Left lung (tissue), 10 donors: ENCODE data around the gene COL20A1. TPM values are rescaled to one million over a fixed set of nuclear protein-coding genes. Genes with fewer than 3 reads are reported as not detected.

Experiments
- ATAC-seq: fragments of 200-7000 bp; cut with Tn5 transposase; one replicate; pipeline ENCODE4 v1.9.1; 2020; ENCODE audit warnings: moderate library complexity
- DNase-seq, 4 donors: peaks; one replicate each; pipeline ENCODE4 v3.0.0-alpha.2; 2013 to 2020
- H3K27ac ChIP-seq, 2 donors: fragments of 200-600 bp; sonication (generic) in 1 of 2; one replicate each; pipeline versions ENCODE4 v1.5.0 to v1.8.0; 2020 to 2021
- H3K27me3 ChIP-seq, 2 donors: fragments of 200-600 bp; sonication (generic) in 1 of 2; one replicate each; pipeline versions ENCODE4 v1.5.0 to v1.8.0; 2020 to 2021
- H3K36me3 ChIP-seq, 2 donors: fragments of 200-600 bp; sonication (generic) in 1 of 2; one replicate each; pipeline versions ENCODE4 v1.5.0 to v1.8.0; 2020 to 2021
- H3K4me1 ChIP-seq, 2 donors: fragments of 200-600 bp; one replicate each; pipeline ENCODE4 v1.8.0; 2021
- H3K4me3 ChIP-seq, 2 donors: fragments of 200-600 bp; sonication (generic) in 1 of 2; one replicate each; pipeline versions ENCODE4 v1.5.0 to v1.8.0; 2020 to 2021; ENCODE audit warnings: mild to moderate bottlenecking in 1 of 2
- H3K9me3 ChIP-seq, 2 donors: fragments of 200-600 bp; sonication (generic) in 1 of 2; one replicate each; pipeline versions ENCODE4 v1.5.0 to v1.8.0; 2020 to 2021
- CTCF ChIP-seq, 2 donors: fragments of 200-600 bp; sonication (generic) in 1 of 2; IDR thresholded peaks; one replicate each; pipeline versions ENCODE4 v1.5.0 to v1.8.0; 2021; ENCODE audit warnings: antibody characterized with exemption in 2 of 2
- intact Hi-C, 2 donors: fragments of 100-400 bp; cut with DNase I; formaldehyde crosslinking; loops; one replicate each; pipeline versions ENCODE4 v1.11.2 to v1.14.2; 2022
- polyA plus RNA-seq, 6 donors: library from polyadenylated mRNA; unstranded; fragments of 120-200 nt; gene quantifications; one replicate each; pipeline ENCODE4 v1.2.1, GENCODE V29; 2013; ENCODE audit not compliant: insufficient read length in 6 of 6
- total RNA-seq, 2 donors: library from RNA; stranded (reverse); fragmentation: NEBNext Ultra II Directional; extraction: Animal tissue kit (Norgen Biotek cat#: 25700); gene quantifications; one replicate each; pipeline ENCODE4 v1.2.1, GENCODE V29; 2021
- donor health status: DM: no; HTN: yes; CAD: no.
- donor health status: DM: no; HTN: no; CAD: no.

Gene COL20A1
- total and polyA plus RNA-seq, 8 donors: 0.08 to 0.31 (median 0.24) TPM; not detected in 2

GRCh38 chr20:63284981-63285524 lies 7.9 kb upstream of the COL20A1 start:
- DNase-seq (peak in 1 of 4 donors; percentile 73), ATAC-seq (no peak)
- H3K27me3 ChIP-seq: no peaks in the 10 kb centered on the region
- H3K27ac ChIP-seq: no peak overlapping the region
- H3K36me3 ChIP-seq: peaks cover 0 to 100% of the 10 kb centered on the region in 2 donors
- no peak overlapping the region for H3K4me3 ChIP-seq
- no peaks in the 10 kb centered on the region for H3K9me3 ChIP-seq
- no peaks in the 10 kb centered on the region for H3K4me1 ChIP-seq
- TF ChIP-seq CTCF (IDR thresholded peaks at IDR 0.05): no peak
- intact Hi-C loops: no loop called here

- H3K36me3 ChIP-seq: peaks cover 0 to 91% of the 10 kb centered on the region in 2 donors
- ATAC-seq (no peak), DNase-seq (peak in 1 of 4 donors; percentile 71)
- no peaks in the 10 kb centered on the region for H3K27me3 ChIP-seq
- no peak overlapping the region for H3K27ac ChIP-seq
- no peak for TF ChIP-seq CTCF (IDR thresholded peaks at IDR 0.05)
- no peaks in the 10 kb centered on the region for H3K9me3 ChIP-seq
- no peak overlapping the region for H3K4me3 ChIP-seq
- no peaks in the 10 kb centered on the region for H3K4me1 ChIP-seq
- intact Hi-C loops: no loop called here
Observed at GRCh38 chr20:63285636-63286615, 7.1 kb upstream of the COL20A1 start.

GRCh38 chr20:63286781-63287696 lies 5.9 kb upstream of the COL20A1 start:
- TF ChIP-seq CTCF (IDR thresholded peaks at IDR 0.05): no peak
- intact Hi-C loops: no loop called here
- H3K36me3 ChIP-seq: peaks cover 0 to 80% of the 10 kb centered on the region in 2 donors
- no peaks in the 10 kb centered on the region for H3K9me3 ChIP-seq
- H3K27ac ChIP-seq: no peak overlapping the region
- DNase-seq (peak in 1 of 4 donors; percentile 47), ATAC-seq (no peak)
- H3K4me3 ChIP-seq: no peak overlapping the region
- peaks cover 0 to 2% of the 10 kb centered on the region in 2 donors for H3K27me3 ChIP-seq
- H3K4me1 ChIP-seq: no peaks in the 10 kb centered on the region

GRCh38 chr20:63287697-63288580 lies 5.0 kb upstream of the COL20A1 start:
- Histone ChIP-seq H3K9me3 (no peaks in the 10 kb centered on the region), H3K36me3 (peaks cover 0 to 71% of the 10 kb centered on the region in 2 donors), H3K27ac (no peak overlapping the region), H3K4me1 (no peaks in the 10 kb centered on the region), H3K27me3 (peaks cover 0 to 11% of the 10 kb centered on the region in 2 donors), H3K4me3 (no peak overlapping the region)
- ATAC-seq (no peak), DNase-seq (peak in 1 of 4 donors; percentile 79)
- intact Hi-C loops: no loop called here
- TF ChIP-seq CTCF (IDR thresholded peaks at IDR 0.05): no peak
